Measurements from ENCODE around the gene TIMM50. TPM values are rescaled to one million over a fixed set of nuclear protein-coding genes. Genes with fewer than 3 reads are reported as not detected.

Gene TIMM50
- total and polyA plus RNA-seq, 2 of the 13 experiments (the other 11 are each of a cell fraction or from before 2014, with no cell fraction given) = 91.1 to 92.5 TPM

DNA sequence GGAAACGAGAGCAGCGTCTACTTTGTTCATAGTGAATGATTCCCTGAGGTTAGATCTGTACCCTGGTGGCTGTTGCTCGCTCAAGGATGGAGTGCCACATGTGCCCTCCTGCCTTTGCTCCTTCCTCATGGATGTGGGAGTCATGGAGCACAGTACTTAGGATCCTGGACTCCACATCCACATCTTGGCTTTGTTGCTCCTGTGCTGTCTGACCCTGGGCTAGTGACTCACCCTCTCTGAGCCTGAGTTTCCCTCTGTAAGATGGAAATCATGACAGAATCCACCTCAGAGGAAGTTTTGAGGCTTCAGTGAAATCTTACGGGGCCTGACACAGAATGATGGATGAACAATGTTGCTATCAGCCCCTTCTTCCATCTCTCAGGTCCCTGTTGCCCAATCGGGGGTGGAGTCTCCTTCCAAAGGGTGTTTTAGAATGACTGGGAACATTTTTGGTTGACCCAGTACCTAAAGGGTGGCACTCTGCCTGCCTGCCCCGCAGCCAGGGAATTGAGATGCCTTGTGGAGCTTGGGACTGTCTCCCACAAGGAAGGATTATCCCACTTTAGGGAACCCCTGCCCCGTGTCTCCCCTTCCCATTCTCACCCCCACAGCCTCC lies 9.8 kb upstream of the TIMM50 start:
- H3K9me3 ChIP-seq (ENCODE audit: low read length) = no peaks in the 10 kb centered on the region
- in situ Hi-C loops (cut with HindIII; ENCODE audit: extremely low pct_ligation_motif_present, low pct_unique_long_range_greater_than_20kb) (no loop called here), intact Hi-C loops (cut with micrococcal nuclease; ENCODE audit: unreplicated experiment) (no loop called here)
- ChIA-PET CTCF (ENCODE audit: low intra/inter-chr PET ratio, low total read pairs) (no interaction called here), POLR2A (no interaction called here)
- DNase-seq (ENCODE audit: low spot score) = no peak
- no peak overlapping the region for H3K4me2 ChIP-seq (ENCODE audit: low read depth, low read length)
- H3K27ac ChIP-seq (ENCODE audit: extremely low read length, insufficient read depth, low read length) = no peak overlapping the region
- no peak overlapping the region for H2AFZ ChIP-seq (ENCODE audit: low read length)
- H4K20me1 ChIP-seq (ENCODE audit: insufficient read depth, low read length) = no peaks in the 10 kb centered on the region
- peaks cover 57 to 92% of the 10 kb centered on the region in 2 experiments for H3K36me3 ChIP-seq (replicated peaks in 1 of 2; ENCODE audit: control insufficient read depth in 1 of 2, insufficient read depth in 2 of 2, low read length in 2 of 2)
- H3K4me1 ChIP-seq (ENCODE audit: insufficient read depth, low read length) = no peaks in the 10 kb centered on the region
- 91% methylated on average over 4 of the region's 7 CpGs for WGBS (ENCODE audit: low lambda C conversion rate)
- TF ChIP-seq ZNF891 (CRISPR knock-in tag; IDR thresholded peaks at IDR 0.05) (no peak), PCBP1 (IDR thresholded peaks at IDR 0.05; ENCODE audit: borderline replicate concordance, low read depth, low read length) (no peak), ZNF672 (CRISPR knock-in tag; IDR thresholded peaks at IDR 0.05) (no peak), THAP11 (CRISPR knock-in tag; IDR thresholded peaks at IDR 0.05) (no peak), RBFOX2 (IDR thresholded peaks at IDR 0.05; ENCODE audit: low read depth, low read length) (no peak), ZNF234 (CRISPR knock-in tag; conservative IDR thresholded peaks at IDR 0.05) (no peak), SALL1 (CRISPR knock-in tag; IDR thresholded peaks at IDR 0.05) (no peak), RBAK (CRISPR knock-in tag; IDR thresholded peaks at IDR 0.05) (no peak), KDM4B (CRISPR knock-in tag; IDR thresholded peaks at IDR 0.05) (no peak), EED (CRISPR knock-in tag; IDR thresholded peaks at IDR 0.05) (no peak), ZSCAN25 (CRISPR knock-in tag; IDR thresholded peaks at IDR 0.05) (no peak), SUZ12 (IDR thresholded peaks at IDR 0.05; ENCODE audit: low read depth, low read length) (no peak), FOXM1 (CRISPR knock-in tag; IDR thresholded peaks at IDR 0.05) (no peak)
- TF ChIP-seq, protein P1, sequence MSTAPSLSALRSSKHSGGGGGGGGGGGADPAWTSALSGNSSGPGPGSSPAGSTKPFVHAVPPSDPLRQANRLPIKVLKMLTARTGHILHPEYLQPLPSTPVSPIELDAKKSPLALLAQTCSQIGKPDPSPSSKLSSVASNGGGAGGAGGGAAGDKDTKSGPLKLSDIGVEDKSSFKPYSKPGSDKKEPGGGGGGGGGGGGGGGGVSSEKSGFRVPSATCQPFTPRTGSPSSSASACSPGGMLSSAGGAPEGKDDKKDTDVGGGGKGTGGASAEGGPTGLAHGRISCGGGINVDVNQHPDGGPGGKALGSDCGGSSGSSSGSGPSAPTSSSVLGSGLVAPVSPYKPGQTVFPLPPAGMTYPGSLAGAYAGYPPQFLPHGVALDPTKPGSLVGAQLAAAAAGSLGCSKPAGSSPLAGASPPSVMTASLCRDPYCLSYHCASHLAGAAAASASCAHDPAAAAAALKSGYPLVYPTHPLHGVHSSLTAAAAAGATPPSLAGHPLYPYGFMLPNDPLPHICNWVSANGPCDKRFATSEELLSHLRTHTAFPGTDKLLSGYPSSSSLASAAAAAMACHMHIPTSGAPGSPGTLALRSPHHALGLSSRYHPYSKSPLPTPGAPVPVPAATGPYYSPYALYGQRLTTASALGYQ (CRISPR knock-in tag; IDR thresholded peaks at IDR 0.05) = no peak
- TF ChIP-seq, protein P2, sequence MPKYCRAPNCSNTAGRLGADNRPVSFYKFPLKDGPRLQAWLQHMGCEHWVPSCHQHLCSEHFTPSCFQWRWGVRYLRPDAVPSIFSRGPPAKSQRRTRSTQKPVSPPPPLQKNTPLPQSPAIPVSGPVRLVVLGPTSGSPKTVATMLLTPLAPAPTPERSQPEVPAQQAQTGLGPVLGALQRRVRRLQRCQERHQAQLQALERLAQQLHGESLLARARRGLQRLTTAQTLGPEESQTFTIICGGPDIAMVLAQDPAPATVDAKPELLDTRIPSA (CRISPR knock-in tag; IDR thresholded peaks at IDR 0.05; ENCODE audit: borderline replicate concordance) = no peak
- FAIRE-seq = no peak
- no TSS peak for BruUV-seq (replicated peaks)
- no peak overlapping the region for H3K4me3 ChIP-seq (replicated peaks in 1 of 3; ENCODE audit: insufficient read depth in 1 of 3, low read depth in 2 of 3, low read length in 3 of 3)
- H3K27me3 ChIP-seq (ENCODE audit: control insufficient read depth in 1 of 2, insufficient read depth in 2 of 2, low read length in 2 of 2) = no peaks in the 10 kb centered on the region; a peak in 1 of 5 replicates
- no peaks in the 10 kb centered on the region for H3K79me2 ChIP-seq (ENCODE audit: insufficient read depth, low read length)
- no peak for ATAC-seq
- H3K9ac ChIP-seq (ENCODE audit: insufficient read depth, low read depth, low read length) = no peak overlapping the region

Measured in HepG2 (cell line).